NK-92 (cell line): ENCODE results near the gene MED25.

Experiments used
- DNase-seq: peaks from one replicate; lab custom pipeline; 2025; ENCODE audit not compliant: unreplicated experiment; lab: John Stamatoyannopoulos, UW

Gene MED25

DNA sequence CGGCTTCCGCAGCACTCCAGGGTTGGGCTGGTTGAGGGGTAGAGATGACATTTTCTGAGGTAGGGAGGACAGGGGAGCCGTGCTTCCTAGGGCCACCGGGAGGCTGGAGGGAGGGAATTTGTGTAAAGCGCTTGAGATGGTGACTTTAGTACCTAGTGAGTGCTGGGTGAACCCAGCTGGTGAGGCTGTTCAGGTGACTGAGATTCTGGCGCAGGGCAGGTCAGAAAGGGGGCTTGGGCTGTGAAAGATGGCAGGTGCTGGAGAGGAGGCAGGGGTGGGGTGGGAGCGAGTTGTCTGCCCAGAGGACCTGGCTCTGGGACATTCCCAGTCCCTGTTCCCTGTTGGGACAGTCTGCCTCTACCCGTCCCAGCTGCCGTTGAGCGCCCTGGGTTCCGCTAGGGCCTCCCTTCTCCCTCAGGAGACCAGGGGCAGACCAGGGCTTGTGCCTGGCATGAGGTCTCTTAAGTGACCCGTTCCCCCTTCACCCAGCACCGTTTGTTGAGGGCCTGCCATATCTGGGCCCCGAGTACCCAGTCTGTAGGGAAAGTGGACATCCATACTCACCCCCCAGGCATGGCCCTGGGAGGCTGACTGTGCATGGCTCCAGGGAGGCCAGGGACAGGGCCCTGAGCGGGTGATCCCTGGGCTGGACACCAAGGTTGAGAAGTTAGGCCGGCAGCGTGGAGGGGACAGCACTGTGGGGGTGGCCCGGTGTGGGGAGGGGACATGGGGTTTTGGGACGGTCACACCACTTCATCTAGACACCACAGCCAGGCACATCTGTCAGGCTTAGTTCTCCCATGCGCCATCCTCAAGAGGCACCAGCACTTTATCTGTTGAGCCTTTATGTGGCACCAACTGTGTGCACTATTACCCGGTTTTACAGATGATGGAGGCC, 37.8 kb downstream of the MED25 start:
- no peak for DNase-seq

- DNase-seq, result no peak
Measured at GRCh38 chr19:49856574-49857021, 38.5 kb downstream of the MED25 start.

- DNase-seq, result no peak
Measured at GRCh38 chr19:49857061-49857837, 39.2 kb downstream of the MED25 start.

DNA sequence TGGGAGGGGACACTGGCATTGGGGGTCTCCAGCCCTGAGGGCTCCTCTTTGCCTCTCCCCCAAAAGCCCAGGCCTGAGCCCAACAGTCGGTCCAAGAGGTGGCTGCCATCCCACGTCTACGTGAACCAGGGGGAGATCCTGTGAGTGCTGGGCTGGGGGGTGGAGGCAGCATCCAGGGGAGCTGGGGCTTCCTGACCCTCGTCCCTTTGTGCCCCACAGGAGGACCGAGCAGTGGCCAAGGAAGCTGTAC, 39.7 kb downstream of the MED25 start:
- no peak for DNase-seq

GRCh38 chr19:49858088-49858985, 40.2 kb downstream of the MED25 start:
- DNase-seq, result no peak

GRCh38 chr19:49859682-49860335, 41.7 kb downstream of the MED25 start:
- no peak for DNase-seq

GRCh38 chr19:49860336-49861102, 42.4 kb downstream of the MED25 start:
- DNase-seq, result no peak

GRCh38 chr19:49861107-49861506, 43.0 kb downstream of the MED25 start:
- no peak for DNase-seq

- no peak for DNase-seq
Measured at GRCh38 chr19:49861541-49862378, 43.7 kb downstream of the MED25 start.

GRCh38 chr19:49862391-49863253, 44.5 kb downstream of the MED25 start:
- DNase-seq, result no peak

- DNase-seq, result no peak
Measured at GRCh38 chr19:49863254-49863934, 45.3 kb downstream of the MED25 start.

DNA sequence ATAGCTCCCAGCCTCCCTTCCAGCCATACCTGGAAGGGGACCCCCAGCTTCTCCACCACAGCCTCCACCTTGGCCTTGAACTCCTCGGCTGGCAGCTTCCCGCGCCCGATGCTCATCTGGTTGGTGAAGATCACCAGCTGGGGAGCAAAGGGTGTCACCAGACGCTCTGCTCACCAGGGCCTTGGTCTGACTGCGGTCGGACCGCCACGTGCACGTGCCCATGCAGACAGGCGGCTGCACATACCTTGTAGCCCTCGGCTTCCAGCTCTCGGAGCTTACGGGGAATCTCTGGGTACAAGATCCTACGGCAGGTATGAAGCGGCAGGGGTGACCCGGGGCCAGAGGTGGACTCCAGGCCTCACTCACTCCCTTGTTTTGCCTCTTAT, 45.8 kb downstream of the MED25 start:
- DNase-seq, result no peak

GRCh38 chr19:49864890-49865289, 46.8 kb downstream of the MED25 start:
- DNase-seq, result no peak

- peak; percentile 68 for DNase-seq
Measured at GRCh38 chr19:49866933-49867782, 49.1 kb downstream of the MED25 start, which contains the start of gene PNKP. TSS of gene PNKP (minus strand) at chr19:49867576. CDS start at chr19:49867204, 372 bp downstream.

GRCh38 chr19:49869009-49869483, 51.0 kb downstream of the MED25 start:
- no peak for DNase-seq

GRCh38 chr19:49869484-49870308, 51.6 kb downstream of the MED25 start:
- DNase-seq, result peak; percentile 65
